NT2/D1 (cell line): ENCODE results near the gene DAPL1.

ENCODE experiments used
- SUZ12 ChIP-seq: IDR thresholded peaks from 2 replicates; pipeline ENCODE4 v1.6.1; 2011; ENCODE audit not compliant: insufficient read length, insufficient read depth; ENCODE audit errors: extremely low read depth
- YY1 ChIP-seq: IDR thresholded peaks from 2 replicates; pipeline ENCODE4 v1.6.1; 2011; ENCODE audit not compliant: insufficient read length, insufficient read depth
- ZNF274 ChIP-seq: IDR thresholded peaks from 2 replicates; pipeline ENCODE4 v1.6.1; 2011; ENCODE audit warnings: mild to moderate bottlenecking, low read depth, low read length

DNA sequence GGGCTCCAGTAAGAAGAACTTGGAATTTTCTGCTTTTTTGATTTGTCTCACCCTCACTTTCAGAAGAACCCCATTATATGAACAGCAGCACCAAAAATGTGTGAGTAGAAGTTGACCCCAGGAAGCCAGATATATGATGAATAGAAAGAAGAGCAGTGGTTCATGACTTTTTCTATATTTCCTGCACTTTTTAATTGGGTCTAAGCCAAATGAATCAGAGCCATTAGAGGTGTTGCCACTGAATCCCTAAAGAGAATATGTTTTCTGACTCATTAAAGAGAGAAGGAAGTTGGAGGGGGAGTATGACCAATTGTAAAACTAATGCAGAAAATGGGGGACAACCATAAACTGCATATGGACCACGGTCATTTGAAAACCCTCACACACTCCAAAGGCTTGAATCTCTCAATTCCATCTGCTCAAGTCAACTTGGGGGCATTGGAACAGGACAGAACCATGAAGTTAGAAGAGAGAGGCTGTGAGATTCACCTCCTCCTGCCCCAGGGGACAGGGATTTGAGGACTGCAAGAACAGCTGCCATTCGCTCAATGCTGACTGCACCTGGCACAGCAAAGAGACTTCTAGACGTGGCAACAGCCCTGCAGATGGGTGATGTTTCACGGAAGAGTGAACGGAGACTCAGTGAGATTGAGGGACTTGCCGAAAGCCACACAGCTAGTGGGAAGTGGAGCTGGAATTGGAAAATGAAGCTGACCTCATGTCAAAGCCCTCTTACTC, 3.0 kb downstream of the DAPL1 start:
- no peak for TF ChIP-seq YY1
- TF ChIP-seq ZNF274 = no peak
- no peak for TF ChIP-seq SUZ12
